Kidney epithelial cell (primary cell): ENCODE data around the gene PXN. TPM values are rescaled to one million over a fixed set of nuclear protein-coding genes. Genes with fewer than 3 reads are reported as not detected.

Source experiments
- DNase-seq: peaks from one replicate; pipeline ENCODE4 v3.0.0-alpha.2; 2010; ENCODE audit warnings: low read depth
- H3K27me3 ChIP-seq: 2 replicates; pipeline ENCODE4 v1.6.0; 2011; ENCODE audit warnings: low read length; ENCODE audit not compliant: control insufficient read depth, insufficient read depth
- H3K36me3 ChIP-seq: 2 replicates; pipeline ENCODE4 v1.5.1; 2011; ENCODE audit warnings: low read length; ENCODE audit not compliant: control insufficient read depth, insufficient read depth
- H3K4me3 ChIP-seq: 2 replicates; pipeline ENCODE4 v1.5.1; 2011; ENCODE audit warnings: low read depth, mild to moderate bottlenecking, control low read depth, low read length
- CTCF ChIP-seq: IDR thresholded peaks from 2 replicates; pipeline ENCODE4 v1.5.1; 2011; ENCODE audit warnings: mild to moderate bottlenecking, moderate library complexity, low read length, control low read depth, inconsistent platforms; ENCODE audit not compliant: insufficient read depth, poor library complexity, severe bottlenecking
- total RNA-seq: library from RNA; depleted of rRNA; stranded (reverse); fragments of >200 nt; gene quantifications from 2 replicates; pipeline ENCODE4 v1.2.3, GENCODE V29; 2015

The PXN gene
- total RNA-seq, 1 donor from 2014 or later: 88.1 TPM

GRCh38 chr12:120225852-120226640 is 39.5 kb downstream of the PXN start:
- no peak for DNase-seq
- no peak for TF ChIP-seq CTCF
- H3K36me3 ChIP-seq: peaks cover 1% of the 10 kb centered on the region
- no peaks in the 10 kb centered on the region for H3K27me3 ChIP-seq
- H3K4me3 ChIP-seq: no peak overlapping the region

- H3K36me3 ChIP-seq: peaks cover 1% of the 10 kb centered on the region
- TF ChIP-seq CTCF: no peak
- H3K27me3 ChIP-seq: no peaks in the 10 kb centered on the region
- H3K4me3 ChIP-seq: no peak overlapping the region
- DNase-seq: no peak
Measured at GRCh38 chr12:120225200-120225558, 40.4 kb downstream of the PXN start.

- no peak for DNase-seq
- no peaks in the 10 kb centered on the region for H3K27me3 ChIP-seq
- peaks cover 1% of the 10 kb centered on the region for H3K36me3 ChIP-seq
- no peak for TF ChIP-seq CTCF
- no peak overlapping the region for H3K4me3 ChIP-seq
Measured at GRCh38 chr12:120224304-120225199, 41.0 kb downstream of the PXN start.

GRCh38 chr12:120223458-120224303 is 41.8 kb downstream of the PXN start:
- Histone ChIP-seq H3K27me3 (no peaks in the 10 kb centered on the region), H3K36me3 (peaks cover 3% of the 10 kb centered on the region), H3K4me3 (no peak overlapping the region)
- no peak for TF ChIP-seq CTCF
- DNase-seq: no peak

- H3K36me3 ChIP-seq: peaks cover 4% of the 10 kb centered on the region
- H3K4me3 ChIP-seq: no peak overlapping the region
- no peaks in the 10 kb centered on the region for H3K27me3 ChIP-seq
- DNase-seq: no peak
- TF ChIP-seq CTCF: no peak
Measured at GRCh38 chr12:120222288-120222832, 43.2 kb downstream of the PXN start.
